Breast epithelium (tissue), 3 donors: ENCODE data around the gene ABL1.

ENCODE experiments used
- POLR2A ChIP-seq: fragments of 450-650 bp; IDR thresholded peaks from one replicate; pipeline ENCODE4 v1.6.1; 2016; ENCODE audit warnings: antibody characterized with exemption, mild to moderate bottlenecking, moderate library complexity
- TF ChIP-seq, protein P1 (sequence below), 3 donors: fragments of 450-650 bp; IDR thresholded peaks; one replicate each; pipeline ENCODE4 v1.5.1; 2016 to 2017; ENCODE audit warnings: antibody characterized with exemption in 3 of 3, mild to moderate bottlenecking in 3 of 3, moderate library complexity in 3 of 3

DNA sequence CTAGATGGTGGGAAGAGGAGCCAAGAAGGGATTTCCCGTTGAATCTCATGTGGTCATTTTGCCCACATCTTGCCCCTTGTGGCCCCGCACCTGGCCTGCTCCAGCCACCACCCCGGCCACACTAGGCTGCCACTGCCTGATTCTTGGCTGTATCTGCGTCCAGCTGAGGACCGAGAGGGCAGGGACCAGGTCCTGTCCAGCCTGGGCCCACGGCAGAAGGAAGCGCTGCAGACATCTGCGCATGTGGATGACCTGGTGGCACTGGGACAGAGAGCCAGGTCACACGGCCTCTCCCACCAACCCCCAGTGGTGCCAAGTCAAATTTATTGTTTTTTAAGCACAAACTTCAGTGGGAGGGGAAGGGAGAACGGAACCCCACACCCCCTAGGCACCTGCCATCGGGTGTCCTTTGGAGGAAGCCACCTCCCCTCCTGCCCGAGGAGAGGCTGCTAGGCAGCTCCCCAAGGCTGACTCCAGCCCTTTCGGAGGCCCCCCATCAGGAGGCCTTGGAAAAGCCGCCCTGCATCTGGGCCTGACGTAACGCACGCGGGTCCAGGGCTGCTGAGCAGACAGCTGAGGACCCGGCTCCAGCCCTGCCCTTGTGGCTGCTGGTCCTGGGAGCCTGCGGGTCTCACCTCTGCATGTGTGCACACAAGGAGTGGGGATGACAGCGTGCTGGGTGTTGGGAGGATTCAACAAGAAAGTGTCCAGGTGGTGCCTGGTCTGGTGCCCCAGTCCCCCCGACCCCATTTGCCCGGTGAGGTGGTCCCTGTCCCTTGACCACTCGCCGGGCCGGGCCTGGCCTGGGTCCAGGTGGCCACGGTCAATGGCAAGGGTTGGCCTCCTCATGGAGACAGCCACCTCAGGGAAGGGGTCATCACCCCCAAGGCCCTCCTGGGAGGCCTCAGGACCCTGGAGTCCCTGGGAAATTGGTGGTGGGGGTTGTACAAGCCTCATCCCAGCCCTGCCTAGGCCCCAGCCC, 67.4 kb downstream of the ABL1 start:
- no peak for TF ChIP-seq POLR2A
- TF ChIP-seq, protein P1, sequence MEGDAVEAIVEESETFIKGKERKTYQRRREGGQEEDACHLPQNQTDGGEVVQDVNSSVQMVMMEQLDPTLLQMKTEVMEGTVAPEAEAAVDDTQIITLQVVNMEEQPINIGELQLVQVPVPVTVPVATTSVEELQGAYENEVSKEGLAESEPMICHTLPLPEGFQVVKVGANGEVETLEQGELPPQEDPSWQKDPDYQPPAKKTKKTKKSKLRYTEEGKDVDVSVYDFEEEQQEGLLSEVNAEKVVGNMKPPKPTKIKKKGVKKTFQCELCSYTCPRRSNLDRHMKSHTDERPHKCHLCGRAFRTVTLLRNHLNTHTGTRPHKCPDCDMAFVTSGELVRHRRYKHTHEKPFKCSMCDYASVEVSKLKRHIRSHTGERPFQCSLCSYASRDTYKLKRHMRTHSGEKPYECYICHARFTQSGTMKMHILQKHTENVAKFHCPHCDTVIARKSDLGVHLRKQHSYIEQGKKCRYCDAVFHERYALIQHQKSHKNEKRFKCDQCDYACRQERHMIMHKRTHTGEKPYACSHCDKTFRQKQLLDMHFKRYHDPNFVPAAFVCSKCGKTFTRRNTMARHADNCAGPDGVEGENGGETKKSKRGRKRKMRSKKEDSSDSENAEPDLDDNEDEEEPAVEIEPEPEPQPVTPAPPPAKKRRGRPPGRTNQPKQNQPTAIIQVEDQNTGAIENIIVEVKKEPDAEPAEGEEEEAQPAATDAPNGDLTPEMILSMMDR (IDR thresholded peaks at IDR 0.05), result no peak
